Esophagus (tissue), 2 donors: ENCODE results near the gene TNFAIP8. TPM values are rescaled to one million over a fixed set of nuclear protein-coding genes. Genes with fewer than 3 reads are reported as not detected.

ENCODE experiments used
- H3K27ac ChIP-seq, 2 donors: one replicate each; pipeline ENCODE4 v1.5.1; 2013; ENCODE audit warnings: low read depth in 2 of 2, mild to moderate bottlenecking in 2 of 2, inconsistent platforms in 1 of 2, low read length in 1 of 2, moderate library complexity in 1 of 2
- H3K27me3 ChIP-seq, 2 donors: one replicate each; pipeline ENCODE4 v1.6.1; 2013; ENCODE audit warnings: low read length in 2 of 2, control low read depth in 1 of 2, mild to moderate bottlenecking in 1 of 2; ENCODE audit not compliant: insufficient read depth in 2 of 2, control insufficient read depth in 1 of 2
- H3K36me3 ChIP-seq, 2 donors: one replicate each; pipeline ENCODE4 v1.6.1; 2013; ENCODE audit warnings: low read length in 1 of 2; ENCODE audit not compliant: control insufficient read depth in 2 of 2, insufficient read depth in 2 of 2
- H3K4me1 ChIP-seq, 2 donors: one replicate each; pipeline ENCODE4 v1.6.1; 2013; ENCODE audit warnings: low read length in 1 of 2; ENCODE audit not compliant: control insufficient read depth in 2 of 2, insufficient read depth in 2 of 2
- H3K4me3 ChIP-seq, 2 donors: one replicate each; pipeline ENCODE4 v1.5.1; 2013; ENCODE audit warnings: low read length in 2 of 2, mild to moderate bottlenecking in 2 of 2, low read depth in 1 of 2, moderate library complexity in 1 of 2
- H3K9me3 ChIP-seq, 2 donors: one replicate each; pipeline ENCODE4 v1.6.1; 2013; ENCODE audit warnings: mild to moderate bottlenecking in 2 of 2, low read depth in 1 of 2, low read length in 1 of 2, moderate library complexity in 1 of 2; ENCODE audit not compliant: control insufficient read depth in 2 of 2, insufficient read depth in 1 of 2
- WGBS, 2 donors: extraction: QIAGEN DNeasy Blood & Tissue Kit; methylation state at CpG; one replicate each; pipeline ENCODE4 v1.1.7; 2013; 5-methylcytosine and 5-hydroxymethylcytosine counted together
- polyA plus RNA-seq, 2 donors: library from polyadenylated mRNA; stranded (reverse); fragments of 200-250 nt; gene quantifications; one replicate each; pipeline ENCODE4 v1.2.3, GENCODE V29; 2013
- donor health status: healthy with polysubstance abuse.
- donor health status: Bipolar disorder and iron deficiency.

The TNFAIP8 gene
- polyA plus RNA-seq, 2 donors, result 11.0 to 16.1 TPM

- WGBS, 2 donors, result 84 to 85% methylated on average over 2 of the region's 2 CpGs
- Histone ChIP-seq H3K27ac (no peak overlapping the region), H3K4me1 (peaks cover 16 to 21% of the 10 kb centered on the region in 2 donors)
Measured at GRCh38 chr5:119363271-119363670, 7.5 kb downstream of the TNFAIP8 start.

GRCh38 chr5:119363936-119364335 lies 8.1 kb downstream of the TNFAIP8 start:
- Histone ChIP-seq H3K27me3 (no peaks in the 10 kb centered on the region), H3K4me3 (no peak overlapping the region), H3K4me1 (peaks cover 13 to 17% of the 10 kb centered on the region in 2 donors), H3K9me3 (no peaks in the 10 kb centered on the region), H3K27ac (no peak overlapping the region), H3K36me3 (no peaks in the 10 kb centered on the region)
- WGBS, 2 donors, result 54 to 65% methylated on average over 2 of the region's 2 CpGs

More at GRCh38 chr5:119363271-119363670, 7.5 kb downstream of the TNFAIP8 start:
- Histone ChIP-seq H3K36me3 (no peaks in the 10 kb centered on the region), H3K27me3 (no peaks in the 10 kb centered on the region), H3K9me3 (no peaks in the 10 kb centered on the region), H3K4me3 (no peak overlapping the region)

- WGBS, 2 donors, result 27 to 54% methylated on average over 3 of the region's 3 CpGs
- Histone ChIP-seq H3K4me3 (no peak overlapping the region), H3K27ac (peak overlapping the region; percentile 29 to 81), H3K27me3 (no peaks in the 10 kb centered on the region), H3K4me1 (peaks cover 9 to 13% of the 10 kb centered on the region in 2 donors), H3K36me3 (no peaks in the 10 kb centered on the region), H3K9me3 (no peaks in the 10 kb centered on the region)
Measured at GRCh38 chr5:119365847-119366539, 10.2 kb downstream of the TNFAIP8 start.

- no peaks in the 10 kb centered on the region for H3K36me3 ChIP-seq
- no peaks in the 10 kb centered on the region for H3K27me3 ChIP-seq
- H3K4me3 ChIP-seq, result no peak overlapping the region
- 56 to 62% methylated on average over 2 of the region's 2 CpGs for WGBS, 2 donors
- no peaks in the 10 kb centered on the region for H3K9me3 ChIP-seq
- peak overlapping the region; percentile 45 to 81 for H3K27ac ChIP-seq
- H3K4me1 ChIP-seq, result peaks cover 7 to 12% of the 10 kb centered on the region in 2 donors
Measured at GRCh38 chr5:119366540-119366881, 10.7 kb downstream of the TNFAIP8 start.

GRCh38 chr5:119367502-119368237 lies 11.9 kb downstream of the TNFAIP8 start:
- Histone ChIP-seq H3K4me1 (peaks cover 3 to 12% of the 10 kb centered on the region in 2 donors), H3K9me3 (no peaks in the 10 kb centered on the region), H3K27me3 (no peaks in the 10 kb centered on the region), H3K4me3 (no peak overlapping the region), H3K27ac (peak overlapping the region in 1 of 2 donors; percentile 45), H3K36me3 (no peaks in the 10 kb centered on the region)
- WGBS, 2 donors, result 13 to 31% methylated on average over 1 of the region's 1 CpG

- 36 to 45% methylated on average over 4 of the region's 4 CpGs for WGBS, 2 donors
- no peaks in the 10 kb centered on the region for H3K9me3 ChIP-seq
- no peaks in the 10 kb centered on the region for H3K36me3 ChIP-seq
- no peak overlapping the region for H3K4me3 ChIP-seq
- H3K4me1 ChIP-seq, result peaks cover under 1 to 9% of the 10 kb centered on the region in 2 donors
- H3K27me3 ChIP-seq, result no peaks in the 10 kb centered on the region
- H3K27ac ChIP-seq, result no peak overlapping the region
Measured at GRCh38 chr5:119368238-119368630, 12.4 kb downstream of the TNFAIP8 start.

GRCh38 chr5:119370486-119370885 lies 14.7 kb downstream of the TNFAIP8 start:
- Histone ChIP-seq H3K27me3 (no peaks in the 10 kb centered on the region), H3K4me3 (no peak overlapping the region), H3K4me1 (peaks cover 0 to 7% of the 10 kb centered on the region in 2 donors), H3K27ac (no peak overlapping the region), H3K9me3 (no peaks in the 10 kb centered on the region), H3K36me3 (no peaks in the 10 kb centered on the region)
- 71 to 78% methylated on average over 1 of the region's 1 CpG for WGBS, 2 donors

GRCh38 chr5:119371146-119371545 lies 15.3 kb downstream of the TNFAIP8 start:
- H3K9me3 ChIP-seq, result no peaks in the 10 kb centered on the region
- no peak overlapping the region for H3K27ac ChIP-seq
- 71% methylated on average over 4 of the region's 4 CpGs for WGBS, 2 donors
- no peak overlapping the region for H3K4me3 ChIP-seq
- H3K4me1 ChIP-seq, result peaks cover 0 to 6% of the 10 kb centered on the region in 2 donors
- no peaks in the 10 kb centered on the region for H3K27me3 ChIP-seq
- H3K36me3 ChIP-seq, result no peaks in the 10 kb centered on the region

- WGBS, 2 donors, result 81 to 89% methylated on average over 4 of the region's 4 CpGs
- H3K27ac ChIP-seq, result no peak overlapping the region
- H3K36me3 ChIP-seq, result no peaks in the 10 kb centered on the region
- H3K4me1 ChIP-seq, result no peaks in the 10 kb centered on the region
- no peaks in the 10 kb centered on the region for H3K27me3 ChIP-seq
- H3K4me3 ChIP-seq, result no peak overlapping the region
- H3K9me3 ChIP-seq, result no peaks in the 10 kb centered on the region
Measured at GRCh38 chr5:119373449-119373858, 17.6 kb downstream of the TNFAIP8 start.
